CD4-positive, alpha-beta T cell treated with Interleukin-10 for 1 hour (primary cell): ENCODE results near the gene EXOSC2.

Experiments used
- DNase-seq: peaks from one replicate; pipeline ENCODE4 v3.0.0-alpha.2; 2020

The EXOSC2 gene

GRCh38 chr9:130699047-130699446 is 5.5 kb downstream of the EXOSC2 start:
- no peak for DNase-seq

- DNase-seq, result peak; percentile 72
These were observed 7.8 kb downstream of the EXOSC2 start for GRCh38 chr9:130701059-130702022.

- no peak for DNase-seq
These were observed 9.9 kb downstream of the EXOSC2 start for GRCh38 chr9:130703501-130703900.

GRCh38 chr9:130707225-130707976 is 13.8 kb downstream of the EXOSC2 start:
- DNase-seq, result peak; percentile 77

- no peak for DNase-seq
These were observed 17.3 kb downstream of the EXOSC2 start for GRCh38 chr9:130710822-130711352.

GRCh38 chr9:130711469-130711868 is 17.9 kb downstream of the EXOSC2 start:
- DNase-seq, result no peak

GRCh38 chr9:130712564-130713285 is 19.1 kb downstream of the EXOSC2 start:
- peak; percentile 96 for DNase-seq

- DNase-seq, result no peak
These were observed 19.8 kb downstream of the EXOSC2 start for GRCh38 chr9:130713286-130713960.

- no peak for DNase-seq
These were observed 21.1 kb downstream of the EXOSC2 start for GRCh38 chr9:130714586-130715110.

- DNase-seq, result no peak
These were observed 21.7 kb downstream of the EXOSC2 start for GRCh38 chr9:130715270-130715669.

GRCh38 chr9:130718562-130718961 is 25.0 kb downstream of the EXOSC2 start:
- no peak for DNase-seq

GRCh38 chr9:130720762-130721161 is 27.2 kb downstream of the EXOSC2 start:
- no peak for DNase-seq

- no peak for DNase-seq
These were observed 35.1 kb downstream of the EXOSC2 start for GRCh38 chr9:130728721-130729120.

- no peak for DNase-seq
These were observed 35.6 kb downstream of the EXOSC2 start for GRCh38 chr9:130729145-130729544.

- DNase-seq, result no peak
These were observed 37.8 kb downstream of the EXOSC2 start for GRCh38 chr9:130731355-130731754.

- no peak for DNase-seq
These were observed 38.6 kb downstream of the EXOSC2 start for GRCh38 chr9:130732136-130732535.

- DNase-seq, result no peak
These were observed 39.2 kb downstream of the EXOSC2 start for GRCh38 chr9:130732793-130733221.

- no peak for DNase-seq
These were observed 42.0 kb downstream of the EXOSC2 start for GRCh38 chr9:130735566-130735965.

GRCh38 chr9:130736834-130737233 is 43.3 kb downstream of the EXOSC2 start:
- no peak for DNase-seq

GRCh38 chr9:130738281-130738680 is 44.7 kb downstream of the EXOSC2 start:
- no peak for DNase-seq

- DNase-seq, result no peak
These were observed 45.5 kb downstream of the EXOSC2 start for GRCh38 chr9:130739081-130739480.
